Prostate gland (tissue), 2 donors: ENCODE measurements around the gene POFUT1.

Source experiments
- POLR2A ChIP-seq: fragments of 450-650 bp; IDR thresholded peaks from one replicate; pipeline ENCODE4 v1.6.1; 2016; ENCODE audit warnings: antibody characterized with exemption, mild to moderate bottlenecking
- POLR2AphosphoS5 ChIP-seq: sonication (generic); formaldehyde crosslinking; IDR thresholded peaks from one replicate; pipeline ENCODE4 v1.6.1; 2017; ENCODE audit warnings: antibody characterized with exemption
- TF ChIP-seq, protein P1 (sequence below), 4 experiments: fragments of 200-600 bp in 2 of 4; fragments of 450-650 bp in 2 of 4; sonication (generic) in 2 of 4; IDR thresholded peaks; 1 replicate in 3 of 4; 2 replicates in 1 of 4; pipeline ENCODE4 v1.5.1; 2016 to 2019; ENCODE audit warnings: antibody characterized with exemption in 4 of 4, mild to moderate bottlenecking in 2 of 4, moderate library complexity in 2 of 4

DNA sequence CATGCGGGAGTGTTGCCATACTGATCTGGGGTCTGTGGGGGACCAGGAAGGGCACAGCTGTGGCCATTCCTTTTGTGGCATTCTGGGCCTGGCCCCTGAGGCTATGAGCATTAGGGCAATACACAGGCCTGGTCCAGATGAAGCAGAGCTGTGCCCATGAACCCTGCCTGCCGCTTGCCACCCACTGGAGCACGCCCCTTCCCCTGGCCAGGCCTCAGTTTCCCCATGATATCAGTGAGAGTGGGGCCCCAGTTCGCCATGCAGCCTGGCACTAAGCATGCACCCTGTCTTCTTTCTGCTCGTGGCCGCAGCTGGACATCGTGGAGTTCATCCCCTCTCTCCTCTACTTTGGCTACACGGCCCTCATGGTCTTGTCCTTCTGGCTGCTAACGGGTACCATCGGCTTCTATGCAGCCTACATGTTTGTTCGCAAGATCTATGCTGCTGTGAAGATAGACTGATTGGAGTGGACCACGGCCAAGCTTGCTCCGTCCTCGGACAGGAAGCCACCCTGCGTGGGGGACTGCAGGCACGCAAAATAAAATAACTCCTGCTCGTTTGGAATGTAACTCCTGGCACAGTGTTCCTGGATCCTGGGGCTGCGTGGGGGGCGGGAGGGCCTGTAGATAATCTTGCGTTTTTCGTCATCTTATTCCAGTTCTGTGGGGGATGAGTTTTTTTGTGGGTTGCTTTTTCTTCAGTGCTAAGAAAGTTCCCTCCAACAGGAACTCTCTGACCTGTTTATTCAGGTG lies 42.5 kb upstream of the POFUT1 start:
- TF ChIP-seq POLR2AphosphoS5 (no peak), POLR2A (no peak)
- TF ChIP-seq, protein P1, sequence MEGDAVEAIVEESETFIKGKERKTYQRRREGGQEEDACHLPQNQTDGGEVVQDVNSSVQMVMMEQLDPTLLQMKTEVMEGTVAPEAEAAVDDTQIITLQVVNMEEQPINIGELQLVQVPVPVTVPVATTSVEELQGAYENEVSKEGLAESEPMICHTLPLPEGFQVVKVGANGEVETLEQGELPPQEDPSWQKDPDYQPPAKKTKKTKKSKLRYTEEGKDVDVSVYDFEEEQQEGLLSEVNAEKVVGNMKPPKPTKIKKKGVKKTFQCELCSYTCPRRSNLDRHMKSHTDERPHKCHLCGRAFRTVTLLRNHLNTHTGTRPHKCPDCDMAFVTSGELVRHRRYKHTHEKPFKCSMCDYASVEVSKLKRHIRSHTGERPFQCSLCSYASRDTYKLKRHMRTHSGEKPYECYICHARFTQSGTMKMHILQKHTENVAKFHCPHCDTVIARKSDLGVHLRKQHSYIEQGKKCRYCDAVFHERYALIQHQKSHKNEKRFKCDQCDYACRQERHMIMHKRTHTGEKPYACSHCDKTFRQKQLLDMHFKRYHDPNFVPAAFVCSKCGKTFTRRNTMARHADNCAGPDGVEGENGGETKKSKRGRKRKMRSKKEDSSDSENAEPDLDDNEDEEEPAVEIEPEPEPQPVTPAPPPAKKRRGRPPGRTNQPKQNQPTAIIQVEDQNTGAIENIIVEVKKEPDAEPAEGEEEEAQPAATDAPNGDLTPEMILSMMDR (IDR thresholded peaks at IDR 0.05): no peak
